H9 (cell line): ENCODE measurements around the gene GALNT17. TPM values are rescaled to one million over a fixed set of nuclear protein-coding genes. Genes with fewer than 3 reads are reported as not detected.

Experiments
- DNase-seq: peaks from one replicate; pipeline ENCODE4 v3.0.0-alpha.2; 2017
- H2AFZ ChIP-seq: one replicate; pipeline ENCODE4 v1.6.1; 2013; ENCODE audit warnings: mild to moderate bottlenecking, low read length, control low read depth, moderate library complexity
- H2AK5ac ChIP-seq: 2 replicates; pipeline ENCODE4 v1.6.1; 2013; ENCODE audit warnings: low read length, control low read depth, mixed read lengths; ENCODE audit not compliant: insufficient read length
- H2BK120ac ChIP-seq: one replicate; pipeline ENCODE4 v1.6.1; 2013; ENCODE audit warnings: low read depth, mild to moderate bottlenecking, low read length, control low read depth, inconsistent platforms; ENCODE audit not compliant: poor library complexity, severe bottlenecking
- H2BK12ac ChIP-seq: 2 replicates; pipeline ENCODE4 v1.6.1; 2013; ENCODE audit warnings: low read length, control low read depth, mixed read lengths, low read depth; ENCODE audit not compliant: insufficient read length
- H2BK15ac ChIP-seq: 2 replicates; pipeline ENCODE4 v1.6.1; 2013; ENCODE audit warnings: low read depth, low read length, control low read depth
- H2BK20ac ChIP-seq: one replicate; pipeline ENCODE4 v1.6.1; 2013; ENCODE audit warnings: low read depth, mild to moderate bottlenecking, low read length, control low read depth, inconsistent platforms; ENCODE audit not compliant: poor library complexity, severe bottlenecking
- H2BK5ac ChIP-seq: 2 replicates; pipeline ENCODE4 v1.6.1; 2013; ENCODE audit warnings: low read length, control low read depth, mixed read lengths; ENCODE audit not compliant: insufficient read length
- H3K14ac ChIP-seq: 2 replicates; pipeline ENCODE4 v1.6.1; 2013; ENCODE audit warnings: low read length, control low read depth; ENCODE audit not compliant: insufficient read depth
- H3K18ac ChIP-seq: 2 replicates; pipeline ENCODE4 v1.6.1; 2013; ENCODE audit warnings: low read depth, mild to moderate bottlenecking, mixed read lengths, low read length, control low read depth; ENCODE audit not compliant: insufficient read length
- H3K23ac ChIP-seq: 2 replicates; pipeline ENCODE4 v1.6.1; 2013; ENCODE audit warnings: low read length, control low read depth, mixed read lengths, low read depth; ENCODE audit not compliant: insufficient read length
- H3K23me2 ChIP-seq: 2 replicates; pipeline ENCODE4 v1.6.1; 2013; ENCODE audit warnings: low read depth, mild to moderate bottlenecking, mixed read lengths, low read length, control low read depth; ENCODE audit not compliant: insufficient read length, poor library complexity, severe bottlenecking
- H3K27ac ChIP-seq: 2 replicates; pipeline ENCODE4 v1.5.1; 2013; ENCODE audit warnings: low read length, control low read depth, mixed read lengths, low read depth; ENCODE audit not compliant: insufficient read length
- H3K27me3 ChIP-seq: 2 replicates; pipeline ENCODE4 v1.6.1; 2013; ENCODE audit warnings: low read length, control low read depth, inconsistent platforms; ENCODE audit not compliant: insufficient read depth
- H3K4ac ChIP-seq: 2 replicates; pipeline ENCODE4 v1.6.1; 2013; ENCODE audit warnings: low read depth, mild to moderate bottlenecking, control low read depth, inconsistent platforms, low read length, moderate library complexity
- H3K4me1 ChIP-seq: 2 replicates; pipeline ENCODE4 v1.6.1; 2013; ENCODE audit warnings: low read length, control low read depth, inconsistent platforms; ENCODE audit not compliant: insufficient read depth
- H3K4me2 ChIP-seq: 2 replicates; pipeline ENCODE4 v1.6.1; 2013; ENCODE audit warnings: low read length, control low read depth, mixed read lengths; ENCODE audit not compliant: insufficient read length, insufficient read depth
- H3K56ac ChIP-seq: 2 replicates; pipeline ENCODE4 v1.6.1; 2013; ENCODE audit warnings: low read depth, mild to moderate bottlenecking, mixed read lengths, low read length, control low read depth; ENCODE audit not compliant: insufficient read length
- H3K79me1 ChIP-seq: 2 replicates; pipeline ENCODE4 v1.6.1; 2013; ENCODE audit warnings: low read depth, mild to moderate bottlenecking, moderate library complexity, low read length, control low read depth, inconsistent platforms; ENCODE audit not compliant: insufficient read depth, poor library complexity, severe bottlenecking
- H3K79me2 ChIP-seq: 2 replicates; pipeline ENCODE4 v1.6.1; 2013; ENCODE audit warnings: low read length, control low read depth, inconsistent platforms; ENCODE audit not compliant: insufficient read depth
- H3K9ac ChIP-seq: 2 replicates; pipeline ENCODE4 v1.6.1; 2013; ENCODE audit warnings: low read length, control low read depth, mixed read lengths; ENCODE audit not compliant: insufficient read length; ENCODE audit errors: extremely low read depth
- H3K9me3 ChIP-seq: one replicate; pipeline ENCODE4 v1.6.1; 2013; ENCODE audit warnings: low read depth, low read length, inconsistent platforms; ENCODE audit not compliant: control insufficient read depth
- H3T11ph ChIP-seq: one replicate; pipeline ENCODE4 v1.6.1; 2013; ENCODE audit warnings: mild to moderate bottlenecking, low read length, control low read depth, inconsistent platforms
- H4K20me1 ChIP-seq: one replicate; pipeline ENCODE4 v1.6.1; 2013; ENCODE audit not compliant: control insufficient read depth, insufficient read length, insufficient read depth
- H4K5ac ChIP-seq: 2 replicates; pipeline ENCODE4 v1.6.1; 2013; ENCODE audit warnings: low read depth, mild to moderate bottlenecking, mixed read lengths, low read length, control low read depth; ENCODE audit not compliant: insufficient read length
- H4K8ac ChIP-seq: replicated peaks from 2 replicates; pipeline ENCODE4 v1.6.1; 2013; ENCODE audit warnings: low read length, control low read depth, mixed read lengths, low read depth; ENCODE audit not compliant: insufficient read length
- H4K91ac ChIP-seq: 2 replicates; pipeline ENCODE4 v1.6.1; 2013; ENCODE audit warnings: low read depth, mild to moderate bottlenecking, moderate library complexity, mixed read lengths, low read length, control low read depth; ENCODE audit not compliant: insufficient read length
- H3K27ac Mint-ChIP-seq, 3 experiments: 2 replicates in 2 of 3; 3 replicates in 1 of 3; pipeline ENCODE4 v1.8.0; 2020 to 2021; ENCODE audit warnings: mixed read lengths in 3 of 3, mild to moderate bottlenecking in 1 of 3, moderate library complexity in 1 of 3
- H3K27me3 Mint-ChIP-seq: 2 replicates; pipeline ENCODE4 v1.8.0; 2021; ENCODE audit warnings: low read depth, mild to moderate bottlenecking, moderate library complexity, mixed read lengths
- H3K36me3 Mint-ChIP-seq, 3 experiments: 2 replicates in 2 of 3; 3 replicates in 1 of 3; pipeline ENCODE4 v1.8.0; 2020 to 2021; ENCODE audit warnings: low read depth in 3 of 3, mixed read lengths in 3 of 3; ENCODE audit not compliant: insufficient read depth in 1 of 3
- H3K4me1 Mint-ChIP-seq, 2 experiments: 2 replicates each; pipeline ENCODE4 v1.8.0; 2020; ENCODE audit warnings: mixed read lengths in 2 of 2
- H3K4me3 Mint-ChIP-seq, 2 experiments: 2 replicates in 1 of 2; 3 replicates in 1 of 2; pipeline ENCODE4 v1.8.0; 2020 to 2021; ENCODE audit warnings: mild to moderate bottlenecking in 2 of 2, mixed read lengths in 2 of 2, moderate library complexity in 1 of 2
- H3K9me3 Mint-ChIP-seq, 2 experiments: 2 replicates in 1 of 2; 3 replicates in 1 of 2; pipeline ENCODE4 v1.8.0; 2020; ENCODE audit warnings: mild to moderate bottlenecking in 2 of 2, mixed read lengths in 2 of 2, moderate library complexity in 1 of 2
- CTCF ChIP-seq: fragments of 200-600 bp; sonication (generic); conservative IDR thresholded peaks from 3 replicates; pipeline ENCODE4 v1.8.0; 2021; ENCODE audit warnings: antibody characterized with exemption, mild to moderate bottlenecking
- WGBS: extraction: QIAGEN DNeasy Blood & Tissue Kit; methylation state at CpG from one replicate; pipeline ENCODE4 v1.1.7; 2013; ENCODE audit warnings: missing lambda C conversion rate, low lambda C conversion rate, mixed read lengths; ENCODE audit not compliant: insufficient read length; ENCODE audit errors: extremely low coverage; 5-methylcytosine and 5-hydroxymethylcytosine counted together
- total RNA-seq: library from RNA; stranded (reverse); gene quantifications from 2 replicates; pipeline ENCODE4 v1.2.1, GENCODE V29; 2021

GALNT17 gene
- total RNA-seq, 1 experiment from 2014 or later, result 43.2 TPM

DNA sequence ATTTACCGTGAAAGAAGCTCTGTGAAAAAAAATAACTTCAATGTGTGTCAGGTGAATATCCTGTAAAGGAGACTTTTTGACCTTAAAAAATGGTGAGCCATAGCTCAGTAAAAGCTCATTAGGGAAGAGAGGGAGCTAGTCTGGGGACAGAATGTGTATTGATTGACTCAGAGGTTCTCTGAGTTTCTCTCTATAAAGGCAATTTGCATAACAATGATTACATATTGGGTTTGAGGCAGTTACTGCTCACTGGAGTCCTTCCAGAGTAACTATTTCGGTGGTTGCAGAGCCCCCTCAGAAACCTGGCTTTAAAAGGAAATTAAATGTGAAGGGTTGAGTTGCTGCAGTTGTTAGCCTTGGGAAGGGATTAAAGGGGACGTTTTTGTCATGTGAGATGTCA, 181.6 kb downstream of the GALNT17 start:
- Histone ChIP-seq H2AK5ac (no peak overlapping the region), H3K4me2 (no peak overlapping the region), H3T11ph (no peak overlapping the region), H2BK12ac (no peak overlapping the region), H2BK20ac (no peak overlapping the region), H2BK120ac (no peak overlapping the region), H2BK15ac (no peak overlapping the region), H3K9me3 (peaks cover 12% of the 10 kb centered on the region), H3K4ac (no peak overlapping the region), H3K18ac (no peak overlapping the region), H4K8ac (no peak overlapping the region), H3K56ac (no peak overlapping the region), H4K20me1 (no peaks in the 10 kb centered on the region), H3K9ac (no peak overlapping the region), H3K14ac (no peak overlapping the region), H2BK5ac (no peak overlapping the region), H3K79me2 (peaks cover 23% of the 10 kb centered on the region; the same call in 1 of the 2 replicates), H3K23me2 (no peaks in the 10 kb centered on the region), H3K27me3 (no peaks in the 10 kb centered on the region), H3K27ac (peak overlapping the region; percentile 31), H3K23ac (no peak overlapping the region), H4K5ac (no peak overlapping the region), H3K79me1 (peaks cover 16% of the 10 kb centered on the region), H2AFZ (no peak overlapping the region), H4K91ac (no peak overlapping the region), H3K4me1 (peaks cover 5% of the 10 kb centered on the region)
- H3K27me3 Mint-ChIP-seq, result no peaks in the 10 kb centered on the region
- no peak for TF ChIP-seq CTCF
- H3K4me3 Mint-ChIP-seq, result no peak overlapping the region
- no CpG with 5 or more reads among the region's 3 CpGs for WGBS
- DNase-seq, result no peak
- peaks cover 50 to 54% (median 53%) of the 10 kb centered on the region in 3 experiments for H3K36me3 Mint-ChIP-seq
- H3K27ac Mint-ChIP-seq, result peak overlapping the region; percentile 88 to 94 (median 94)
- peaks cover 35 to 52% of the 10 kb centered on the region in 2 experiments for H3K4me1 Mint-ChIP-seq
- H3K9me3 Mint-ChIP-seq, result peaks cover 21 to 25% of the 10 kb centered on the region in 2 experiments; a peak in 4 of 5 replicates
